Tibial nerve (tissue), 3 donors: Measurements from ENCODE around the gene NOTCH1.

Source experiments
- POLR2A ChIP-seq, 2 donors: fragments of 450-650 bp; IDR thresholded peaks; one replicate each; pipeline ENCODE4 v1.6.1; 2017; ENCODE audit warnings: antibody characterized with exemption in 2 of 2, mild to moderate bottlenecking in 2 of 2, moderate library complexity in 2 of 2
- TF ChIP-seq, protein P1 (sequence below), 5 experiments: fragments of 200-600 bp in 3 of 5; fragments of 450-650 bp in 2 of 5; sonication (generic) in 3 of 5; IDR thresholded peaks; one replicate each; pipeline ENCODE4 v1.5.1; 2016 to 2019; ENCODE audit warnings: antibody characterized with exemption in 5 of 5, mild to moderate bottlenecking in 3 of 5, moderate library complexity in 2 of 5

DNA sequence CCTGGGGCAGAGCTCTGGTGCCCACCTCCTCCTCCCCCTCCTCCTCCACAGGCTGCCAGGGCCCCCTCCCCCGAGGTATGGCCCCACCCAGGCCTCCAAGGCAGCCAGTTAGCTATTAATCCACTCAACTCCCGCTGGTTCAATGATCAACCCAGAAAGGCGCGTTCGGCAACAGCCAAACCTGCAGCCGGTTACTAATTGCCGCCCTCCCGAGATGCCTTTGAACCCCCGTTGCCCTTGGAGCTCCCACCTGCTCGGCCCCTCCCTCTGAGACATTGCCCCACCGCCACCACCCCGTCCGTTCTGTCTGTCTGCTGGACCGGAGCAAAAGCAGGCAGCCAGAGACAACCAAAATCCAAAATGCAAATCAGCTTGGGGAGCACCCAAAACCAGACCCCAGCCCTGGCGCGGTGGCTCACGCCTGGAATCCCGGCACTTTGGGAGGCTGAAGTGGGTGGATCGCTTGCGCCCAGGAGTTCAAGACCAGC lies 25.8 kb downstream of the NOTCH1 start:
- TF ChIP-seq, protein P1, sequence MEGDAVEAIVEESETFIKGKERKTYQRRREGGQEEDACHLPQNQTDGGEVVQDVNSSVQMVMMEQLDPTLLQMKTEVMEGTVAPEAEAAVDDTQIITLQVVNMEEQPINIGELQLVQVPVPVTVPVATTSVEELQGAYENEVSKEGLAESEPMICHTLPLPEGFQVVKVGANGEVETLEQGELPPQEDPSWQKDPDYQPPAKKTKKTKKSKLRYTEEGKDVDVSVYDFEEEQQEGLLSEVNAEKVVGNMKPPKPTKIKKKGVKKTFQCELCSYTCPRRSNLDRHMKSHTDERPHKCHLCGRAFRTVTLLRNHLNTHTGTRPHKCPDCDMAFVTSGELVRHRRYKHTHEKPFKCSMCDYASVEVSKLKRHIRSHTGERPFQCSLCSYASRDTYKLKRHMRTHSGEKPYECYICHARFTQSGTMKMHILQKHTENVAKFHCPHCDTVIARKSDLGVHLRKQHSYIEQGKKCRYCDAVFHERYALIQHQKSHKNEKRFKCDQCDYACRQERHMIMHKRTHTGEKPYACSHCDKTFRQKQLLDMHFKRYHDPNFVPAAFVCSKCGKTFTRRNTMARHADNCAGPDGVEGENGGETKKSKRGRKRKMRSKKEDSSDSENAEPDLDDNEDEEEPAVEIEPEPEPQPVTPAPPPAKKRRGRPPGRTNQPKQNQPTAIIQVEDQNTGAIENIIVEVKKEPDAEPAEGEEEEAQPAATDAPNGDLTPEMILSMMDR (IDR thresholded peaks at IDR 0.05), result no peak
- no peak for TF ChIP-seq POLR2A (IDR thresholded peaks at IDR 0.05)
